ENCODE measurements around the gene TSPAN3.
A peak's percentile ranks its signal among the peaks of the same experiment; 100 is the strongest.

TSPAN3 gene

GRCh38 chr15:77048135-77048876 is 22.6 kb downstream of the TSPAN3 start:
- peak; percentile 58 for DNase-seq

GRCh38 chr15:77046704-77047412 is 24.1 kb downstream of the TSPAN3 start:
- no peak for DNase-seq

GRCh38 chr15:77045985-77046384 is 24.9 kb downstream of the TSPAN3 start:
- no peak for DNase-seq

GRCh38 chr15:77044228-77045042 is 26.5 kb downstream of the TSPAN3 start:
- no peak for DNase-seq

DNA sequence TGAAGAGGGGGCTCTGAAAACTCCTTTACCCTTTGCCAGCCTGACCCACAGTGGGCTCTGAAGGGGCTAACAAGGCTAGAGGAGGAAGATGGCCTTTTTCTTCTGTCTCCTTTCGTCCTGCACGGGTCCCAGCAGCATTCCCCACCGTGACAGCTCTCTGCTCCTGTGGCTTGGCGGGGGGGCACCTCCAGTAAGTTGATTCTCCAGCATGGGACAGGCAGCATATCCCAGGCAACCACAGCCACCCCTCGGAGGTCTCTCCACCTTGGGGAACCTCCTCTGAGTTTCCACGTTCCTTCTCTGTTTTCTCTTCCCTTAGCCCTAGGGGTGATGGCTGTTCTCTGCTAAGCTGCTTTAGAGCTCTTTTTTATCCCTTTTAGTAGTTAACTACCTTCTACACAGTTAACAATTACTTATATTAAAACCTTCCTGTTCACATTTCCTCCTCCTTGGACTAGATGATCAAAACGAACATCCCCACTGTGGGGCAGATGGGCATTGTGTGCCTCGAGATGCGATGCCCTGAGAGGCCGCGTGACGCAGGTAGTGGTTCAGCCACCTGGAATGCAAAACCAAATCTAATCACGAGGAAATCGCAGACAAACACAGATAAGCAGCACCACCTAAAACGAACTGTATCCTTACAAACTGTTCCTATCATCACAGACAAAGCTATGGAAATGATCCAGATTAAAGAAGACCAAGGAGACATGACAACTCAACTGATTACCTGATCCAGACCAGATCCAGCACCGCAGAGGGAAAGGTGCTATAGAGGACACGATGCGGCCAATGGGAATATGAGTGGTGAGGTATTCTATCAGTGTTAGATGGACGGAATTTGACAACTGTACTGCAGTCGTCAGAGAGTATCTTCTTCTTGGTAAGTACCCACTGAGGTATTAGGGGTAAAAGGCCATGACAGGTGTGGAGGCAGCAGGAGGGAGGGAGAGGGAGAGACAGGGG is 27.7 kb downstream of the TSPAN3 start:
- DNase-seq = no peak

GRCh38 chr15:77042245-77042919 is 28.5 kb downstream of the TSPAN3 start:
- DNase-seq = no peak

- peak; percentile 45 for DNase-seq
Observed at GRCh38 chr15:77040673-77041072, 30.2 kb downstream of the TSPAN3 start.

DNA sequence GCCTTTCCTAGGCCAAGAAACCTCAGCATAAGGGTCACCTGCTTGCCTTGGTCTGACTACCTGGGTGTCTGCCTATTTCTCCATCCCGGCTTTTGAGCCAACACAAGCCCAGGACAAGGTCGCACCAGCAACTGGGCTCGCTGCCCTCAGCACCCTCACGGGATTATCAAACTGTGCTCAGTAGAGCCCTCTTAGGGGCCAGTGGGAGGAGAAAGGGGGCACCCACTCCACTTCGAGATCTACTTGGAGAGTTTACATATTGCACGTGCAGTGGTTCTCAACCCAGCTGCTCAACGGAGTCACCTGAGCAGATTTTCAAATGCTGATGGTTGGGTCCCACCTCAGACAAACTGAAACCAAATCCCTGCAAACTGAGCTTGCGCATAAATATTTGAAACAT is 31.1 kb downstream of the TSPAN3 start:
- no peak for DNase-seq

GRCh38 chr15:77039217-77039533 is 31.7 kb downstream of the TSPAN3 start:
- DNase-seq = no peak

- no peak for DNase-seq
Observed at GRCh38 chr15:77038312-77039216, 32.3 kb downstream of the TSPAN3 start.

GRCh38 chr15:77037388-77038209 is 33.3 kb downstream of the TSPAN3 start:
- no peak for DNase-seq

DNA sequence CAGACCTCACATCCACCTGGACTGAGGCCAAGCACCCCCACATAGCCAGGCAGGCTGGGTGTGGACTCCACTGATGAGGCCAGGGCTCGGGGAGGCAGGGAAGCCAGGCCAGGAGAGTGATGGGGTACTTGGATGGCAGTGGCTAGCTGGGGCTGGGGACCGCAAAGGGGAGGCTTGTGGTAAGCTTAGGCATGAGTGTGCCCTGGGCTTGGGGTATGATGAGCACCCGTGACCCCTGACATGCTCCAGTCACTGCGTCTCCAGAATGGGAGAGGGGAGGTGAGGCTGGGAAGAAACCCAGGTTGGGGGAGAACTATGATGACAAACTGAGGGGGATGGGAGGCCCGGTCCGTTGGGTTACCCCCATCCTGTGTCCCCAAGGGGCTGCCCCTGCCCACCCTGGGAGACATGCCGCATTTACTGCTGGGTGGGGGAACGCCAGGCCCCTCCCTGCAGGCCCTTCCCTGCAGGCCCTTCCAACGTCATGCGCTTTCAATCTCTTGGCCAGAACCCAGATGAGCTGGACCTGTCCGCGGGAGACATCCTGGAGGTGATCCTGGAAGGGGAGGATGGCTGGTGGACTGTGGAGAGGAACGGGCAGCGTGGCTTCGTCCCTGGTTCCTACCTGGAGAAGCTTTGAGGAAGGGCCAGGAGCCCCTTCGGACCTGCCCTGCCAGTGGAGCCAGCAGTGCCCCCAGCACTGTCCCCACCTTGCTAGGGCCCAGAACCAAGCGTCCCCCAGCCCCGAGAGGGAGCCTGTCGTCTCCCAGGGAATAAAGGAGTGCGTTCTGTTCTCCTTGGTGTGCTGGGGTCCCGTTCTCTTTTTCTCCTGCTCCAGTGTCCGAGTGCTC is 34.1 kb downstream of the TSPAN3 start:
- DNase-seq = no peak

DNA sequence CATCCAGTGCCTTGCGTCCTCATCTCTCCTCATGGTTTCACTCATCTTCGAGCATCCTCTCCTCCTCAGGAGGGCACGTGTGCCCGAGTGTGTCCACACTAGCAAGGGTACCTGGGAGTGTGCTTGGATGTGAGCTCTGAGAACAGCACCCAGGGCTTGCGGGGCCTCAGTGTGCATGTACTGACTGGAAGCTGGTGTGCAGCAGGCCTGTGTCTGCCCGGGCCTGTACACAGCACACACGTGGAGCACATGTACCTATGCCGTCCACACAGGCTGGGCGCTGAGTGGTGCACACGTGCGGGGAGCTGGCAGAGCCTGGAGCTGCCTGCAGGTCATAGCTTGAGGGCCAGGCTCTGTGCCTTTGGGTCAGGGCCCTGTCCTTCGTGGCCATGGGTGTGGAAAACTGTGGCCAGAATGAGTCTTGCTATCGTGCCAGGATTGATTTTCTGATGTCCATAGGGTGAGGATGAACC is 34.9 kb downstream of the TSPAN3 start:
- DNase-seq = no peak

- no peak for DNase-seq
Observed at GRCh38 chr15:77035584-77035983, 35.3 kb downstream of the TSPAN3 start.

DNA sequence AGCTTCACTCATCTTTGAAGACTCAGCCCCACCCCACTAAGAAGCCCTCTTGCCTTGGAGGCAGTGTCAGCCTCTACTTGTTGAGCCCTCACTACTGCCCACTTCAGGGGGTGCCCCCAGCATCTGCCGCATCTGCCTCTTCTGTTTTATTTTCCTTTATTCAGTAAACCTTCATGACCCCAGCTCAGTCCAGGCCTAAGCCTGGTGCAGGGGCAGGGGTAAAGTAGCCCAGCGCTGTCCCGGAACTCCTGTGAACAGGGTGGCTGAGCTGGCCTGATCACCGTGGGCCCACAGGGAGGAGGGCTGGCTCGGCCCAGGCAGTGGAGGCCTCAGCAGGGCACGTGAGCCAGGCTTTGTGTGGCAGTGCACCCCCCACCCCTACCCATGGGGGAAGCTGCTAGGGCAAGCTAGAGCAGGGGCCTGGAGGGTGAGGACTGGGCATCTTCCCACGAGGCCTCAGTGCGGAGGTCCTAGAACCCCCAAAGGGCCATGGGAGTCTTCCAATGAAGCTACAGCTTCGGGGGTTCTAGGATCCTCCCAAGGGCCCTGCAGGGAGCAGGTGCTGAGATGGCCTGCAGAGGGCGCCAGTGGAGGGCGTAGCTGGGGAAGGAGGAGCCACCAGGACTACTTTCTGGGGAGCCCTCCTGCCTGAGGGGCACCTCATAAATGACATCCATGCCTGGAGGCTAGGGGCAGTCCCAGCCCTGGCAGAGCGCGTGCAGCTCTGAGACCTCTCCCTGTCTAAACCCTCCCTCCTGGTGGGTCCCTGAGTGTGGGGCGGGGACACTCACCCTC is 36.0 kb downstream of the TSPAN3 start:
- DNase-seq = no peak

- DNase-seq = no peak
Observed at GRCh38 chr15:77033729-77034671, 36.9 kb downstream of the TSPAN3 start.

- DNase-seq = no peak
Observed at GRCh38 chr15:77033417-77033728, 37.5 kb downstream of the TSPAN3 start.

Data from fibroblast of skin of right quadriceps (primary cell).